HCT116 (cell line): ENCODE data around the gene GIT2.

ENCODE experiments used
- CTCF ChIP-seq, 3 experiments: fragments of 200-600 bp in 1 of 3; sonication (generic) in 1 of 3; IDR thresholded peaks in 2 of 3; conservative IDR thresholded peaks in 1 of 3; 2 replicates each; pipeline ENCODE4 v1.5.1; 2012 to 2017; ENCODE audit warnings: low read depth in 2 of 3, low read length in 2 of 3, antibody characterized with exemption in 1 of 3, borderline replicate concordance in 1 of 3, control low read depth in 1 of 3, mild to moderate bottlenecking in 1 of 3, mixed read lengths in 1 of 3, mixed run types in 1 of 3, moderate library complexity in 1 of 3; ENCODE audit not compliant: insufficient read depth in 1 of 3
- EGR1 ChIP-seq: IDR thresholded peaks from 2 replicates; pipeline ENCODE4 v1.6.1; 2012; ENCODE audit warnings: low read depth
- JUND ChIP-seq: IDR thresholded peaks from 2 replicates; pipeline ENCODE4 v1.6.1; 2012
- POLR2A ChIP-seq: IDR thresholded peaks from 2 replicates; pipeline ENCODE4 v1.7.0; 2011; ENCODE audit warnings: borderline replicate concordance; ENCODE audit not compliant: insufficient read depth, insufficient read length; ENCODE audit errors: extremely low read depth
- POLR2AphosphoS5 ChIP-seq: IDR thresholded peaks from 2 replicates; pipeline ENCODE4 v1.6.1; 2011; ENCODE audit warnings: mild to moderate bottlenecking, low read depth, low read length, moderate library complexity
- TCF7L2 ChIP-seq: IDR thresholded peaks from 2 replicates; pipeline ENCODE4 v1.7.0; 2011; ENCODE audit warnings: borderline replicate concordance, inconsistent platforms; ENCODE audit not compliant: insufficient read depth, insufficient read length; ENCODE audit errors: extremely low read depth
- YY1 ChIP-seq: IDR thresholded peaks from 2 replicates; pipeline ENCODE4 v1.6.1; 2011; ENCODE audit warnings: low read length, low read depth, moderate library complexity, mild to moderate bottlenecking; ENCODE audit not compliant: insufficient replicate concordance; ENCODE audit errors: extremely low read depth
- ZFX ChIP-seq: fragments of 450-650 bp; IDR thresholded peaks from 2 replicates; pipeline ENCODE4 v1.6.1; 2017
- TF ChIP-seq, protein P1 (sequence below): IDR thresholded peaks from 2 replicates; pipeline ENCODE4 v1.6.1; 2012

DNA sequence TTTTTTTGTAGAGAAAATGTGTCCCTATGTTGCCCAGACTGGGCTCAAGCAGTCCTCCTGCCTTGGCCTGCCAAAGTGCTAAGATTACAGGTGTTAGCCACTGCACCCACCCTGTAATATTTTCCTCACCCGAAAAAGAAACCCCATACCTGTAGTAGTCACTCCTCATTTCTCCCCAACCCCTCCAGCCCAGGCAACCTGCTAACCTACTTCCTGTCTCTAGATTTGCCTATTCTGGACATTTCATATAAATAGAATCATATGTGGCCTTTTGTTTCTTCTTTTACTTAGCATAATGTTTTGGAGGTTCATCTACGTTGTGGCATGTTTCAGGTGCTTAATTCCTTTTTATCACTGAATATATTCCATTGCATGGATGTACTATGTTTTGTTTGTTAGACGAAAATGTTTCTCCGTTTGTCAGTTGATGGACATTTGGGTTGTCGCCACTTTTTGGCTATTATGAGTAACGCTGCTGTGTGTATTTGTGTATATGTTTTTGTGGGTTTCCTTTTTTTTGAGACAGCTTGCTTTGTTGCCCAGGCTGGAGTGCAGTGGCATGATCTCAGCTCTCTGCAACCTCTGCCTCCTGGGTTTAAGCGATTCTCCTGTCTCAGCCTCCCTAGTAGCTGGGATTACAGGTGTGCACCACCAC is 9.3 kb upstream of the GIT2 start:
- TF ChIP-seq CTCF (IDR thresholded peaks at IDR 0.05 in 2 of 3, conservative IDR thresholded peaks at IDR 0.05 in 1 of 3; ENCODE audit: borderline replicate concordance in 1 of 3, insufficient read depth in 1 of 3, low read depth in 2 of 3, low read length in 2 of 3) = no peak
- TF ChIP-seq EGR1 = no peak
- no peak for TF ChIP-seq JUND
- no peak for TF ChIP-seq POLR2A
- TF ChIP-seq YY1 = no peak
- TF ChIP-seq POLR2AphosphoS5 = no peak
- TF ChIP-seq, protein P1, sequence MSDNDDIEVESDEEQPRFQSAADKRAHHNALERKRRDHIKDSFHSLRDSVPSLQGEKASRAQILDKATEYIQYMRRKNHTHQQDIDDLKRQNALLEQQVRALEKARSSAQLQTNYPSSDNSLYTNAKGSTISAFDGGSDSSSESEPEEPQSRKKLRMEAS = no peak
- no peak for TF ChIP-seq TCF7L2
- TF ChIP-seq ZFX = no peak
